Right forelimb (tissue), 1 donor: ENCODE results near the gene CCDC50.
A peak's percentile ranks its signal among the peaks of the same experiment; 100 is the strongest.

ENCODE experiments used
- DNase-seq: peaks from one replicate; pipeline ENCODE4 v3.0.0-alpha.2; 2018

The CCDC50 gene

DNA sequence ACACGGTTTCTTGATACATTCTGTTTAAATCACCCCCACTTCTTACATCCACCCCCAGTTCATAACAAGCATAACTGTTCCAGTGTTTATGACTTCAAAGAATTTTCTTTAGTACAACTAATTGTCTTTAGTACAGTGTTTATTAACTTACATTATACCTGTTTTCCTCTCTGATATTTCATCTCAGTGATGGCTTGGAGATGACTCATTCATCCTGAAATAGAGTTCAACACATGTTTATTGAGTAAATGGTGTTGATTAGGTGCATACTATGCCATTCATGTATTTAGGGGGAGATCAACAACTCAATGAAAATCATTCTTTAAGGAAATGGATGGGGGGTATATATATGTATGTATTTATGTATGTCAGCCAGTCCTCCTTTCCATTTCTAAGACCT is 22.8 kb downstream of the CCDC50 start:
- no peak for DNase-seq

DNA sequence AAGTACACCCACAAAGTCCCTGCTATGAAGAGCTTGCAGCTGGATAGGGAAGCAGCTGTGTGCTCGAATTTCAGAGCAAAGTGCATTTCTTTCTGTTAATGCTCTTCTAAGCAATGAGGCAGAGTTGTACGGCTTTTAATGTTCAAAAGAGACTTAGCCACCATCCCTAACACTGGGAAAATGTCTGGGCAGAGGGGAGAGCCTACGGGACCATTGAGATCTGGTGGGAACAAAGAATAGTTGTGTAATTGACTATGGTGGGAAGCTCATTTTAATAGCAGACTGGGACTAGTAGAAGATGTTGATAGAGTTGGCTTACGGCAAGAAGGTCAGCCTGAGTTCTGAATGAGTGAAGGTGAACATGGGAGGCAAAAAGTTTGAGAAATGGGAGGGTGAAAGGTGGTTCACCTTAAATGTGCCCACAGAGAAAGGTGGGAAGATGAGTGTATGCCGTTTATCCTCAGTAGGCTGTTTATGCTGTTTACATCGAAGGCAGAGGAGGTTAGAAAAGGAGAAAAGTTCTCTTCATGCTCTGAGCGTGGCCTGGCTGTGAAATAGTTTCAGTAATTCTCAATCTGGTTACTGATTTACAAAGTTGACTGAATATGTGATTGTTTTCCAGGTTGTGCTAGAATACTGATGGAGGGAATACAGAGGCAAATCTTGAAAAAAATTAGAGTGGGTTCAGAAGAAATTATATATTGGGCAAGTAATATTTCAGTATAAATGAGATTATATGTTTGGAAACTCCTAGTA is 24.0 kb downstream of the CCDC50 start:
- no peak for DNase-seq

DNA sequence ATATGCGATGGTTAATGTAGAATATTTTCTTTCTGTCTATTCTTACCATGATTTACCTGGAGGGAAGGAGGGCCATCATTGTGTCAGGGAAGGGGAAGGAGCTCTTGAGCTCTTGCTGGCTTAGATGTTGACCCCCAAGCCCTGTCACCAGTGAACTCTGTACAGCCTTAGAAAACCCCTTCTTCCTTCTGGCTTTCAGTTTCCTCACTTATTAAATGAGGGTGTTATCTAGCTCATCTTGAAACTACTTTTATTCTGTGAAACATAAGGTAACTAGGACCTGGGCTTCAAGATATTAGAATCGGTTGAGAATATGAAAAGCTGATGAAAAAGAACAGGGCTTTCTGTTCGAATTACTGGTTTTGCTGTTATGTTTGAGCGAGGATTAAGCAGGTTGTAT is 26.2 kb downstream of the CCDC50 start:
- no peak for DNase-seq

DNA sequence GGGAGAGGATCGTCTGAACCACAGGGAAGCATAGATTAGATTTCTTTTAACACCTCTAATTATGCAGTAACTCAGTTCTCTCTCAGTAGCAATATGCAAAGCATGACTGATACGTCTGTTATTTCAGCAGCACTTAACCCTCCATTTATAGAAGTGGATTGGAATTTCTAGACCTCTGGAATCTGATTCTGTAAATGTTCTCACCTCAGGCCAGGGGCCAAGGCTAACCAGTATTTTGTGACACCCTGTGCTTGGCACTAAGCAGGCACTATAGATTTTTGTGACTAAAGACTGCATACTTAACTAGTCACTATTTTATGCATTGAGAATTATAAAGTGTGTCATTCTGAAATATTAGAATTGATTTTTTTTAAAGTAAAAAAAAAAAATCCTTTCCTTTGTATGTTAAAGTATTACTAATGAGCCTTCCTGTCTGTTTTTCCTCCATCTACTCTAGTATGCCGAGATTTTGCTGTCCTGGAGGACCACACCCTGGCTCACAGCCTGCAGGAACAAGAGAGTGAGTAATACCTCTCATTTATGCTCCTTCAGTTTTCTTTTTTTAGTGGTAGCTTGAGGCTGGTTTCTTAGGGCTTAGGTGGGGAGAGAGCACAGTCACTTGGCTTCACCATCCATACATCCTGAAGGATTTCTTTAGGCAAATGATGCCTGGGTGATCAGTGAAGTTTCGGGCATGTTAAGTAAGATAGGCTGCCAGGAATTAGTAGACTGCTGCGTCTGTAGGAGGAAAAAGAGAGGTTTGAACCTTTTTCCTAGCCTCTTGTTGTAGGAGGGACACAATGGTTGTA is 27.6 kb downstream of the CCDC50 start:
- peak; percentile 49 for DNase-seq

DNA sequence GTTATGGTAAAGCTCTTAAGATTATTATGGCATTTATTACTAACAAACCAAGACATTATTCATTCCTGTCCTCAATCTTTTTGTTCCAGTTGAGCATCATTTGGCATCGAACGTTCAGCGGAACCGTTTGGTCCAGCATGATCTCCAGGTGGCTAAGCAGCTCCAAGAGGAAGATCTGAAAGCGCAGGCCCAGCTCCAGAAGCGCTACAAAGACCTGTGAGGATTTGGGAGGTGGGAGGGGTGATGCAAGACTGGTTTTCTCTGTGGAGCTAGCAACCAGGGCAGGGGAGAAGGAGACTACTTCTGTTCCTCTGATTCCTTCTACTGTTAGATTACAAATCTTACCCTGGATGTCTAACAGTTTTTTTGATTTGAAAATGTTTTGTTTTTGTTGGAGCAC is 28.7 kb downstream of the CCDC50 start:
- DNase-seq: no peak

DNA sequence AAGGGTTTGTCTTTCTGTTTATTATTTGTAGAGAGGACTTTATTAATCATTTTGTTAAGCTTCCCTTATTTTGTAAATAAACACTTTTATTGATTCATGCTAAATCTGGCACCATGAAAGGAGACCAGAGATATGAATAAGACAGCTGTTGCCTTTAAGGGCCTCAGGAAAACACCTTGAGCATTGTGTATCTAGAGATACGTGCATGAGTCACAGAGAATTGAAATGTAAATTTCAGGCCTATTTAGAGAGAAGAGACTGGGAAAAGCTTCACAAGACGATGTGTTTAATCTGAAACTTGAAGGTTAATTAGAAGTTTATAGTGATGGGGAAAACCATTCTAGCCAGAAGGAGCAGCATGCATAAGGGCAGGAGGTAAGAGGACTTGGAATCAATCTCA is 29.7 kb downstream of the CCDC50 start:
- DNase-seq: no peak

DNA sequence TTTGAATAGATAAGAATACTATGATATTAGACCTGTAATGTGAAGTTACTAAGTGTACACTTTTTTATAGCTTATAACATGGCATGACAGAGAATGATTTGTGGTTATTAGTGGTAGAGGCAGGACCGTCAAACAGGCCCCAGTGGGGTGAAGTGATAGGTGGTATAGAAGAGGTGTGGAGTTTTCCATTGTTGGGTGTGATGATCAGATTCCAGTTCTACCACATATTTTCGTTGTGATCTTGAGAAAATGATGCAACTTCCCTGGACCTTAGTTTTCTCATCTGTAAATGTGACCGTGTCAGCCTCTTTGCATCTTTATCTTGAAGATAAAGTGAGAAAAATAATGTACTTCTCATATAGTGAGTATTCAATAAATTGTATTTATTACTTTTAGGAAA is 31.4 kb downstream of the CCDC50 start:
- DNase-seq: no peak

DNA sequence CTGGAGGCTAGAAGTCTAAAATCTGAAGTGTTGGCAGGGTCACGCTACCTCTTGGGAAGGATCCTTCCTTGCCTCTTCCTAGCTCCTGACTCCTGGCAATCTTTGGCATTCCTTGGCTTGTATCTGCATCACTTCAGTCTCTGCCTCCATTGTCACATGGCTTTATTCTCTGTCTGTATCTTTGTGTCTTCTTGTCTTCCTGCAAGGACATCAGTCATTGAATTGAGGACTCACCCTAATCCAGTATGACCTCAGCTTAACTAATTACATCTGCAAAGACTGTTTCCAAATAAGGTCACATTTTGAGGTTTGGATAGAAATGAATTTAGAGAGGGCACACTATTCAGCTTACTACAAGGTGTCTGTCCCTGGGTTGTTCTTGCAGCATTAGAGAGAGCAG is 32.3 kb downstream of the CCDC50 start:
- DNase-seq: no peak

DNA sequence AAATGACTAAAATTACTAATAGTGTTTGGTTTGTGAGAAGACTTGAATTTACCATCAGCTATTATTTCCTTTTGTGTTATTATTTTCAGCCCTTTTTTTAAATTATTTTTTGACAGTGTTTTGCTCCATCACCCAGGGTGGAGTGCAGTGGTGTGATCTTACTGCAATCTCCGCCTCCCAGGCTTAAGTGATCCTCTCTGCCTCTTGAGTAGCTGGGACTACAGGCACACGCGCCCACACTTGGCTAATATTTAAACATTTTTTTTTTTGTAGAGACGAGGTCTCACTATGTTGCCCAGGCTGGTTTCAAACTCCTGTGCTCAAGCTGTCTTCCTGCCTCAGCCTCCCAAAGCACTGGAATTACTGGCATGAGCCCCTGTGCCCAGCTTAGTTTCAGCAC is 32.8 kb downstream of the CCDC50 start:
- no peak for DNase-seq

DNA sequence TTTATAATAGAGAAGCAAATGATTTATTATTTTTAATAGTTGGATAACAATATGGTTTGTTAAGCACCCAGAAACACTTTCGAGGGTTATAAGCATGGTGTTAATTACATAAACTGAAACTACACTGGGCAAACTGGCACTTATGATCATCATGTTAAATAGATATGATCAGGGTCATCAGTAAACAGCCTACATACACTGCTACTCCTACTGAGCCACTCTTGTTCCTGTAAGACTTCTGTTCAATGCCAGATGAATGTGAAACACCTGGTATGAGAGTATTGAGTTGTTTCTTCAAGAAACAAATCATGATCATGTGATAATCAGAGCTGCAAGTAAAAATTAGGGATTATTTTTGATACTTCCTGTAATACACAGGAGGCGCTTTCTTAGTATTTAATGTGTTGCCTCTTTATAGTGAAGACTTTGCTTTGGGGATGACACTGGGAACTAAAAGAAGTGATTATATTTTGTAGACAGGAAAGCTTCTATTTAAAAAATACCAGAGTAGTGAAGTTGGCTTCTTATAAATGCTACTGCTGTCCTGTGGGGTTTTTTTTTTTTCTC is 33.4 kb downstream of the CCDC50 start:
- no peak for DNase-seq

DNA sequence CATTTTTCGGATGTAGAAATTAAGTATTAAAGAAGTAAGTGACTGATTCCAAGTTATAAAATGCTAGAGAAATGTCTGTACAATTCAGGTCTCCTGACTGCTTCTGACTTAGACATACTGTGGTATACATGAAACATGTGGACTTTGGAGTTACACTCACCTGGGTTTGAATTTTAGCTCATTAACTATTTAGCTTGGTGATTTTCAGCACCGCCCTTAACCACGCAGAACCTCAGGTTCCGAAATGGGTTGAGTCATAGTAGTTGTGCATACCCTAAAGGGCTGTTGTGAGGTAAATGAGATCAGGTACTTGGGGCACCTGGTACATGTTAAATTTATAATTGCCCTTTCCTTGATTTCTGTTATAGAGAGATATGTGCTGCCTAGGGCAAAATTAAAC is 34.0 kb downstream of the CCDC50 start:
- DNase-seq: no peak

DNA sequence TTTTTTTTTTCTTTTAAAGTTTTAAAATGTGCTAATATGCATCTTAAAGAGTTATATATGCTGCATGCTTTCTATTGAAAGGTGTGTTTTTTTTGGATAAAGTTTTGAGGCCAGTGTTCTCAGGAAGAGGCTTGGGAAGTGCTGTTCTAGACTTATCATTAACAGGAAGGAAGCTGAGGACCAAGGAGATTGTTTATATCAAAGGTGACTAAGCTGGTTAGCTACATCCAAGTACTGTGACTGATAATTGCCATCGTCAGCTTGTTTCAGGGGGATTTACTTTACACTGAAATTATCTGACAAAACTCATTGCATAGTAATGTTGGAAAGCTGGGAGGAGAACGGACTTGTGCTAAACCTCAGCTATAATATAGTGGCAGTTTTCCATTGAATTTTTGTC is 37.5 kb downstream of the CCDC50 start:
- DNase-seq: no peak

DNA sequence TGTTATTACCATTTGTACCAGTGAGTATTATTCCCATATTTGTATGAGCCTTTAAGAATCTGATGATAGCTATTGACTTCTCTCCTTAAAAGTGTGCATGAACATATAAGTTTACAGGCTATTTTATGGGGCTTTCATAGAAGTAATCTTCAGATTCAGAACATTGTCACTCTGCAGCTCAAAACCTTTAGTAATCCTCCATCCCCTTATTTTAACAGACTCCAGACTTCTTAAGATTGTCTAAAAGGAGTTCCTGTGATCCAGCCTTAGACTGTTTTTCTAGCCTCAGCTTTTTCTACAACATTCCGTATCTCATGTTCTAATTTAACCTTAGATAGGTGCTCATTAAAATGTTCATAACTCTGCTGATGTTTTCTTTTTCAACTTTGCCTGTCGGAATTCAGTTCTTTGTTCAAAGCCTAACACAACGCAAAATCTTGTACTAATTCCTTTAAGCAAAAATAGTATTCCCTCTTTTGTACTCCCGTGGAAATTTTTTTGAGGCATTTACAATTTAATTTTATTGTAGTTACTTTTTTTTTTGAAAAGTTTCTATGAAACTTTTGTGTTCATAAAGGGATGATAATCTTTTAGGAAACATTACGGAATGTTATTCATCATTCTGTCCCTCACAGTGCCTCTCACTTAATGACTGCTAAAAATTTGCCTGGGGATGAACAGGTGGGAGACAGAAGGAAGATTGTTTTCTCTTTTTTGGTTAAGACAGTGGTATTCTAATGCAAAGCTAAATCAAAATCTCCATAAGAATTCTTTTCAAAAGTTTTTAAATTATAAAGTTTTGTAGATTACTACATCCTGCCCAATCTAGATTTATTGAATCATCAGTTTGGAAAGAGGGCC is 39.8 kb downstream of the CCDC50 start:
- no peak for DNase-seq

DNA sequence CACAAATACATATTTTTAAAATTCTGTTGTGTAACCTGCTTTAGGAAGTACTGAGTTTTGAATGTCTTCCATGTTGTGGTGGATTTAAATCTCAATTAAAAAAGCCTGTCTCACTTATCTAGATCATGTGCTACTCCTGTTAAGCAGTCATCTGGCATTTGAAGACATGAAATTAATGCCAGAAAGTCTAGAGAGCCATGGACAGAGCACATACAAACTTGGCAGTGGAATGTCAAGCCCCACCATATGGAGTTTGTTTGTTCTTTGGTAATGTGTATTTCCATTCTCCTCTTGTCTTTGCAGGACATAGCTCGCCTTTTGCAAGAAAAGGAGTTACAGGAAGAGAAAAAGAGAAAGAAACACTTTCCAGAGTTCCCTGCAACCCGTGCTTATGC is 40.4 kb downstream of the CCDC50 start:
- no peak for DNase-seq

DNA sequence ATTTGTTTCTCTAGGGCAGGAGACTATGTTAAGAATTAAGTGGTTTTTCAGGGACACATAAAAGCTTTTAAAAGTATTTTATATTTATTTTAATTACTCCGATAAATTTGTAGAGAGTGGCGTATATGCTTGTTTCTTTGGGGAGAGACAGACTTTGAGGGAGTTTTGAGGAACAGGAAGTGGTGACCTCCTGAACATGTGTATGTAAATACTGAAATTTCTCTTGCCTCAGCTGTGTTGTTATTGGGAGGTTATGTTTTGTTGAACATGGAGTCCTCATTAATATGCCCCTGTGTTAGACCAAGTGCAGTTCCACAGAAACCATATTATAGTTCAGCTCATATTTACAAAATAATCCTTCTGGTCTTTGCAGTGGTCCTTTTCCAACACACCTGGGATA is 42.9 kb downstream of the CCDC50 start:
- no peak for DNase-seq

DNA sequence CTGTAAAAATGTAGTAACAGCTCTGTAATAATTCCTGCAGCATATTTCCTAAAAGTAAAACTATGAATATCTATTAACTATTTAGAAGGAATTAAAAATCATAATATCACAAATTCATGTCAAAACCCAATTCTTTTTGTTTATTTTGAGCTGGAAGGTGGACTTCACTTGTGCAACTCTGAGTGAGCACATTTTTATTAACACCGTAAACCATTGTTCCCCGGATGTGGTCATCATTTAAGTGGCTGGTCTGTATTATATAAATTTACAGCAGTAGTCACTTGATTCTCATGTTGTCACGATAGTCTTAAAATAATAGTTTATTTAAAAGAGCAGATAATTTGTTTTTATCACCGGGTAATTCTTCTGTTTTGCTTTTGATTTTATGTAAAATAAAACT is 44.1 kb downstream of the CCDC50 start:
- no peak for DNase-seq

DNA sequence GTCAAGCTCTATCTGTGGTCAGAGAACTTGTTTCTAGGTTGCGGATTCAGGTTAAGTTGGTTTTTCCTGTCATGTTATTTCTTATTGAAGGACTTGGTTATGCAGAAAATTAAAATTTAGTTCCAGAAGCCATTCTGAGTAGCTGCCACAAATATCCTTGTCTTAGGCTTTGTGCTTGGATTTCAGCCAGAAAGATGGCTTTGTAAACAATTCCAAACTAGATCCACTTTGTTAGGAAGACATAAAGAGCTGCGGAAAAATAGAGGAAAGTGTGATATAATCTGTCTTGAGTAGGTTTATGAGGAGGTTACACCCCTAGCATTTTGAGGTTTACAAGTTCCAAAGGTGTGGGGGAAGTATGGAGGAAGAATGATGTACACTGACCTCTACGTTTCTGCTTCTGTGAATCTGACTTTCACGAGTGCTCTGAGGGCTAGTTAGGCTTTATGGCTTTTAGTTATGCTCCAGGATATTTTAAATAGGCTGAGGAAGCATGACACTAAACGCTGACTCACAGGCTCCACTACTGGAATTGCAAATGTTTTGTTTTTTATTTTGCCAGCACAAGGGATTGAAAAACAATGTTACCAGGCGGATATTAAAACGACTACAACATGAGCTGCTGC is 47.4 kb downstream of the CCDC50 start:
- no peak for DNase-seq

DNA sequence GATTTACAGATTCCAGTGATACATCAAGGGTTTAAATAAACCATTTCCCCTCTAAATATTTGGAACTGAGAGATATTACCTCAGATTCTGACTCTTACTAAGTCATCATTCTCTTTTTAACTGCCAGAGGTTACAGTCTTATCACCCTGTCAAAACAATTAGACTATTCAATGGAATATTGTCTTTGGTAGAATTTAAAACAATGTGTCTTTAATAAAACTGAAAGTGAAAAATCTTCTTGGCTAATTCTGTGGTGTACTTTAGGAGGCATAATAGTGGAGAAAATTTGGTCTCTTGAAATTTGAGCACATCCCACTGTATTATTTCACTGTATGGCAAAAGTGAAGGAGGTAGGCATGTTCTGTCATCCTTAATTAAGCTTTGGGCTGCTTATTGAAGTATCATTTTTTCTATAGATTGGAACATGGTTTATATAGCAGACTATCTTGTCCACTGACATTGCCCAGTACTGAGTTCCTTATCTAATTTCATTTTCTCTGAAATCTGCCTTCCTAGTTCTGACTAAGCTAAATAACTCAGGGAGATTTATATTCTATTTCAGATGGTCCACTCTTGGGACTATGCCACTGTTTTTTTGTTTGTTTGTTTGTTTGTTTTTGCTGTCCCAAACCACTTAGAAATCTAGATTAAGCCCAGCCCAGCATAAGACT is 49.1 kb downstream of the CCDC50 start:
- DNase-seq: no peak

DNA sequence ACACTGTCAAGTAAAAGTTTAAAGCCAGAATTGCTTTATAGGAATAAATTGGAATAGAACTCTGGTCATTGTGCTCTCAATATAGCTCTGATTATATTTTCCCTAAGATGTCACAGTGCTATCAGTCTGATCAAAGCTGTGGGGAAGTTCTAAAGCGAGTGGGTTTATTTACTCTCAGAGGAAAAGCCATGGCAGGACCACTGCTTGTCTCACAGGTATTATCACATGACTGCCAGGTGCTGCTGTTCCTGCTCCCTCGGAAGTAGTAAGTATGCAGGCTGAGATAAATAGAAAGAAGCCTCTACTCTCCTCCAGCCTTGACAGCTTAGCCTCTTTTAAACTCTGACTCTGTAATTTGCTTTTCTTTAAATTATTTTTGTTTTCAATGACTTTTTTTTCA is 50.3 kb downstream of the CCDC50 start:
- no peak for DNase-seq

DNA sequence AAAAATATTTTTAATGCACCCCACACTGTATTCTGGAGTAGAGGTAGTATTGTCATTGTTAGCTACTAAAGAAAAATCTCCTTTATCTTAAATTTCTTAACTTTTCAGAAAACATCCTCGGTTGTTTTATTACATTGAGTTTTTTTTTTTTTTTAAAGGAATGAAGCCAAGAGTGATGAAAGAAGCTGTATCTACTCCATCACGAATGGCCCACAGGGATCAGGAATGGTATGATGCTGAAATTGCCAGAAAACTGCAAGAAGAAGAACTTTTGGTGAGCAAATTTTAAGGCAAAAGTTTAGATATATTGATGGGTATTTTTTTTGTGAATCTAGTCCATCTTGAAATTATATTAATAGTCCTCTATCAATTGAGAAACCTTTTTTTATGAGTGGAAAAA is 50.8 kb downstream of the CCDC50 start:
- no peak for DNase-seq

DNA sequence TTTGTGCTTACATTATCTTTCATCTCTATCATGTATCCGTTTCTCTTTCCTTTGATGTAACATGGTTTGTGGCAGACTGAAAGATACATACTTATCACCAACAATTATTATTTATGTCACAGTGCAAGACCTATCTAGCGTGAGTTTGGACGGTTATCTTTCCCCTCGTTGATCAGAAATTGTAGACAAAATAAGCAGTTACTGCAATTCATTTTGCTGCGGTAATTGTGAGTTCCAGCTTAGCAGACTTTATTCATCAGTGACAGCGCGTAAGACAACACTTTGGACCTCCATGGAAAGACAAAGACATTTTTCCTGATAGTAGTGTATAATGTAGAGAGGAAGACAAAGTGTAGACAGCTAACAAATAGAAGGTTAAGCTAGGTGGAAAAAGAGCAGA is 52.1 kb downstream of the CCDC50 start:
- no peak for DNase-seq

DNA sequence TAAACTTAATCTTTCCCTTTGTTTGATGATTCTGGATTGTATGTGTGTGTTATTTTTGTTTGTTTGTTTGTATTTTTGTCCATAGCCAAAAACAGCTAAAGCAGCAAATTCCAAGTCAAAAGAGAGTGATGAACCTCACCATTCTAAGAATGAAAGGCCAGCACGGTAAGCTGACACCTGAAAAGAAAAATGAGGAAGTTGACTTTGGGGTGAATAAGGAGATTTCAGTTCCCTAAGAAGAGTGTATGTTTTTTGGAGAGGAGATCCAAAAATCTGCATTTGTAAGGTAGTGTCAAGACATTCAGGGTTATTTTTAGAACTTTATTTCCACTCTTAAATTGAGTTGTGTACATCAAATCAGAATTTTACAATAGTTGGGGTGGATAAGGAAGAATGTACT is 53.5 kb downstream of the CCDC50 start:
- no peak for DNase-seq
